ENCODE measurements around the gene RHBG.

GRCh38 chr1:156346636-156347035 lies 22.4 kb upstream of the RHBG start:
- TF ChIP-seq POLR2AphosphoS5 (IDR thresholded peaks at IDR 0.05; ENCODE audit: low read depth, low read length) (no peak), EZH2 (IDR thresholded peaks at IDR 0.05) (no peak)
- TF ChIP-seq, protein P1, sequence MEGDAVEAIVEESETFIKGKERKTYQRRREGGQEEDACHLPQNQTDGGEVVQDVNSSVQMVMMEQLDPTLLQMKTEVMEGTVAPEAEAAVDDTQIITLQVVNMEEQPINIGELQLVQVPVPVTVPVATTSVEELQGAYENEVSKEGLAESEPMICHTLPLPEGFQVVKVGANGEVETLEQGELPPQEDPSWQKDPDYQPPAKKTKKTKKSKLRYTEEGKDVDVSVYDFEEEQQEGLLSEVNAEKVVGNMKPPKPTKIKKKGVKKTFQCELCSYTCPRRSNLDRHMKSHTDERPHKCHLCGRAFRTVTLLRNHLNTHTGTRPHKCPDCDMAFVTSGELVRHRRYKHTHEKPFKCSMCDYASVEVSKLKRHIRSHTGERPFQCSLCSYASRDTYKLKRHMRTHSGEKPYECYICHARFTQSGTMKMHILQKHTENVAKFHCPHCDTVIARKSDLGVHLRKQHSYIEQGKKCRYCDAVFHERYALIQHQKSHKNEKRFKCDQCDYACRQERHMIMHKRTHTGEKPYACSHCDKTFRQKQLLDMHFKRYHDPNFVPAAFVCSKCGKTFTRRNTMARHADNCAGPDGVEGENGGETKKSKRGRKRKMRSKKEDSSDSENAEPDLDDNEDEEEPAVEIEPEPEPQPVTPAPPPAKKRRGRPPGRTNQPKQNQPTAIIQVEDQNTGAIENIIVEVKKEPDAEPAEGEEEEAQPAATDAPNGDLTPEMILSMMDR (IDR thresholded peaks at IDR 0.05 in 2 of 3, conservative IDR thresholded peaks at IDR 0.05 in 1 of 3; ENCODE audit: borderline replicate concordance in 1 of 3, insufficient read depth in 1 of 3, low read depth in 2 of 3, low read length in 2 of 3), result no peak
